Large intestine (tissue), 3 donors: ENCODE data around the gene PRDM15. TPM values are rescaled to one million over a fixed set of nuclear protein-coding genes. Genes with fewer than 3 reads are reported as not detected.

Experiments used
- DNase-seq, 2 donors: peaks; one replicate each; pipeline versions ENCODE4 v3.0.0 to v3.0.0-alpha.2; 2013
- H3K27ac ChIP-seq: one replicate; pipeline ENCODE4 v1.5.1; 2013; ENCODE audit warnings: low read length
- H3K27me3 ChIP-seq: 2 replicates; pipeline ENCODE4 v1.6.1; 2013; ENCODE audit warnings: low read length; ENCODE audit not compliant: control insufficient read depth, insufficient read depth
- H3K36me3 ChIP-seq: 2 replicates; pipeline ENCODE4 v1.6.1; 2013; ENCODE audit warnings: low read length; ENCODE audit not compliant: control insufficient read depth, insufficient read depth
- H3K4me1 ChIP-seq: one replicate; pipeline ENCODE4 v1.6.1; 2013; ENCODE audit warnings: low read length; ENCODE audit not compliant: control insufficient read depth, insufficient read depth
- H3K4me3 ChIP-seq: one replicate; pipeline ENCODE4 v1.5.1; 2013; ENCODE audit warnings: low read length
- H3K9me3 ChIP-seq: one replicate; pipeline ENCODE4 v1.6.1; 2013; ENCODE audit warnings: mild to moderate bottlenecking, low read depth, low read length, moderate library complexity; ENCODE audit not compliant: control insufficient read depth
- WGBS: methylation state at CpG from one replicate; pipeline ENCODE4 v1.1.5; 2013; ENCODE audit warnings: low lambda C conversion rate; ENCODE audit not compliant: insufficient coverage; 5-methylcytosine and 5-hydroxymethylcytosine counted together
- polyA plus RNA-seq: library from polyadenylated mRNA; unstranded; fragments of 120-200 nt; gene quantifications from one replicate; pipeline ENCODE4 v1.2.1, GENCODE V29; 2013

Gene PRDM15
- polyA plus RNA-seq, 1 donor = 6.0 TPM

DNA sequence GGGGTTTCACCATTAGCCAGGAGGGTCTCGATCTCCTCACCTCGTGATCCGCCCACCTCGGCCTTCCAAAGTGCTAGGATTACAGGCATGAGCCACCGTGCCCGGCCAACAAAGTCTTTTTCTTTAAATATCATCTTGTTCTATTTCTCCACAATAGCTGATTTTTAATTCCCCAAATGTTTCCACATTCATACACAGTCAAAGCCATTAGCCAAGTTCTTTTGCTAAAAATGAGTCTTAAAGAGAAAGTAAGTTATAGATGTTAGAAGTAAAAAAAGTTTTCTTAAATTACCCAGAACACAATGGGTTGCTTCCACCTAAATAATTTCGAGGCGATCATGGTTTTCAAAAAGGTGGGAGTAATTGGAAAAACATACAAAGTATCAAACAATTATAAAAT, 44.0 kb upstream of the PRDM15 start:
- Histone ChIP-seq H3K27me3 (no peaks in the 10 kb centered on the region), H3K36me3 (peaks cover 7% of the 10 kb centered on the region), H3K4me3 (no peak overlapping the region), H3K4me1 (peaks cover 12% of the 10 kb centered on the region), H3K27ac (no peak overlapping the region), H3K9me3 (no peaks in the 10 kb centered on the region)
- WGBS = 93% methylated on average over 2 of the region's 8 CpGs
- no peak for DNase-seq

DNA sequence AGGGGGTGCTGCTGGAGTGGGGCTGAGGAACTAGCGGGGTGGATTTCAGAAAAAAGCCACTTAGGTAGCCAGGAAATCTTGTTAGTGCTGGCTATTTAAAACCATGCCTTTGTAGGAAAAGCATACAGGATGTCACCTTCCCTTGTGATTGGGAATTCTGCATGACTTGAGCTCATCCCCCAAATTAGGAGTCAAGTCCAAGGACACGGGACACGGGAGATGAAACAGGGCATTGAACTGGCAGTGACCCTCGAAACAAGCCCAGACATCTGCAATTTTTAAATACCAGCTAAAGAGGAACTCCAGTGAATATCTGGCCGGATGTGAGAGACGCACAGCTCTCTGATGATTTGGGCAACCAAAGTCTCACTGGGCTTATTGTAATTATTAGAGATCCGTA, 41.9 kb upstream of the PRDM15 start:
- H3K4me1 ChIP-seq = peaks cover 5% of the 10 kb centered on the region
- 100% methylated on average over 2 of the region's 7 CpGs for WGBS
- no peak for DNase-seq
- H3K9me3 ChIP-seq = no peaks in the 10 kb centered on the region
- no peaks in the 10 kb centered on the region for H3K27me3 ChIP-seq
- peaks cover 19% of the 10 kb centered on the region for H3K36me3 ChIP-seq
- H3K4me3 ChIP-seq = no peak overlapping the region
- H3K27ac ChIP-seq = no peak overlapping the region

DNA sequence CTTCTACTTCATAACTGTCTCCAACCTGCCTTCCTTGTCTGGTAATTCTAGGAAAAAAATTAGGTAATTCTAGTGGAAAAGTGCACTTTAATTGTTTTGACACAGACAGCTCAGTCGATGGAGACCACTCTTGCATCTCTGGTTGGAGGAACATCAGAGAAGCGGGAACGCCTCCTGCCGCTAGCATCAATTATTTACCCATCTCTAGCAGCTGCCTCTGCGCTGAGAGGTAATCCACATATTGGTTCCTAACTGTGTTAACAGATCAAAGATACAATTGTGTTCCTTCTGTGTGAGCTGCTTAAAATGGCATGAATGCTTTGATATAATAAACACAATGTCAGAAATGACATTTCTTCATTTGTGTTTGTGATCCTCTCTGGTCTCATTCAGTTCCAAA, 41.3 kb upstream of the PRDM15 start:
- H3K4me3 ChIP-seq = no peak overlapping the region
- peaks cover 23% of the 10 kb centered on the region for H3K36me3 ChIP-seq
- H3K9me3 ChIP-seq = no peaks in the 10 kb centered on the region
- no peak for DNase-seq
- no CpG with 5 or more reads among the region's 5 CpGs for WGBS
- H3K27ac ChIP-seq = no peak overlapping the region
- H3K27me3 ChIP-seq = no peaks in the 10 kb centered on the region
- H3K4me1 ChIP-seq = no peaks in the 10 kb centered on the region

DNA sequence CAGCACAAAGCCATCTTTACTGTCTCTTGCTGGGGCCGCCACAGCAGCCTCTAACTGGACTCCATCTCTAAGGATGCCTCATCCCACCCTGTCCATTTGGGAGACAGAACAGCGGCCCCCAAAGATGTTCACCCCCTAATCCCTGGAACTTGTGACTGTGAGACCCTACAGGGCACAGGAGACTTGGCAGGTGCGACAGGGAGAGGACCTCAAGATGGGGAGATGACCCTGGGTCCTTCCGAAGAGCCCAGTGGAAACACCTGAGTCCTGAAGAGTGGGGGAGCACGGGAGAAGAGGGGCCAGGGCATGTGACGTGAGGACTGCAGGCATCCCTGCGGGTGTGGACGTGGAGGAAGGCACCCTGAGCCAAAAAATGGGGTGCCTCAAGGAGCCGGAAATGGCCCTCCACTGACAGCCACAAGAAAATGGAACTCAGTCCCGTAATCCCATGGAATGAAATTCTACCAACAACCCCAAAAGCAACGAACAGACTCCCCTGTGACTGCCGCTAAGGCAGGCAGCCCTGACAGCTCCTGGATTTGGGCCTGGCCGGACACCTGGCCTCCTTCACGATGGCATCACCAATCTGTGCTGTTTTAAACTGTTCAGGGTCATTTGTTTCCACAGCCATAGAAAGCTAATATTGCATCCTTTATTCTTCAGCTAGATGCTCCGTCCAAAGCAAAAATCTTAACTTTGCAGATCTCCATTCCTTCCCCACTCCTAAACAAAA, 40.7 kb upstream of the PRDM15 start:
- Histone ChIP-seq H3K36me3 (peaks cover 23% of the 10 kb centered on the region), H3K27me3 (no peaks in the 10 kb centered on the region), H3K27ac (no peak overlapping the region), H3K4me3 (no peak overlapping the region), H3K4me1 (no peaks in the 10 kb centered on the region), H3K9me3 (no peaks in the 10 kb centered on the region)
- no CpG with 5 or more reads among the region's 15 CpGs for WGBS
- DNase-seq = no peak

- peaks cover 29% of the 10 kb centered on the region for H3K36me3 ChIP-seq
- no CpG with 5 or more reads among the region's 15 CpGs for WGBS
Observed at GRCh38 chr21:41918561-41919358, 39.6 kb upstream of the PRDM15 start.

DNA sequence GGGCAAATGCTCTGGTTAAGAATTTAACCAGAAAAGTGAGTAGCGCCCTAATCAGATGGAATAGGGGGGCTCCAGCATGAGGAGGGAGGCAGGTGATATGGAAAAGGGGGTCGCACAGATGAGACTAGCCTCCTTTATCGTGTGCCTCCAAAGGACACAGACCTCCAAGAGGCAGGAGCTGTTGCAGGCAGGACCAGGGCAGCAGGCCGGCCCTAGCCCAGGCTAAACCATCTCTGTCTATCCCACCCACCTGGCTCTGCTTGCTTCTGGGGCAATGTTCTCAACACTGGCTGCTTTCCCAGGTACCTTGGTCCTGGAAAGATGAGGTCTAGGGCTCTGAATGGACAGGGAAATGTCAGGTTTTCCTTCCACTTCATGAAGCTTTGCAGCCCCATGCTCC, 38.4 kb upstream of the PRDM15 start:
- Histone ChIP-seq H3K27me3 (no peaks in the 10 kb centered on the region), H3K36me3 (peaks cover 38% of the 10 kb centered on the region), H3K4me3 (no peak overlapping the region), H3K27ac (no peak overlapping the region), H3K4me1 (no peaks in the 10 kb centered on the region), H3K9me3 (no peaks in the 10 kb centered on the region)
- DNase-seq = no peak
- 100% methylated on average over 1 of the region's 4 CpGs for WGBS

More at GRCh38 chr21:41918561-41919358, 39.6 kb upstream of the PRDM15 start:
- Histone ChIP-seq H3K9me3 (no peaks in the 10 kb centered on the region), H3K27me3 (no peaks in the 10 kb centered on the region), H3K27ac (no peak overlapping the region), H3K4me1 (no peaks in the 10 kb centered on the region), H3K4me3 (no peak overlapping the region)
- DNase-seq = no peak

GRCh38 chr21:41916888-41917433, 37.8 kb upstream of the PRDM15 start:
- Histone ChIP-seq H3K4me1 (no peaks in the 10 kb centered on the region), H3K27me3 (no peaks in the 10 kb centered on the region), H3K4me3 (no peak overlapping the region), H3K27ac (no peak overlapping the region), H3K9me3 (no peaks in the 10 kb centered on the region), H3K36me3 (peaks cover 41% of the 10 kb centered on the region)
- DNase-seq = no peak
- no CpG with 5 or more reads among the region's 3 CpGs for WGBS

DNA sequence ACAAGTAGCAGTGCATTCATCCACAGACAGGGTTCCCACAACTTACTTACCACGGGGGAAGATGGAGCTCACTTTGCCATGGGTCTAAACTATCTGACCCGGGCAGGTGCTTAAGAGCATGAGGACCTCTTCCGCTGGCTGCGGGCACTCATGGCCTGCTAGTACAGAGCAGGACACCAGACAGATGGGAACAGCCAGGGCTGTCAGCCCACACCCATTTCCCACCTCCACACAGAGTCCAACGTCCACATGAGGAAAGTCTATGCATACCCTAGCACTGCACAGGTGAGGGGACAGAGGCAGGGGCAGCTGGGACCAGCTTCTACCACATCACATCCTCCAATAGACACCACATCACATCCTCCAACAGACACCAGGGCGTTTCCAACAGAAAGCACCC, 35.8 kb upstream of the PRDM15 start:
- H3K4me3 ChIP-seq = no peak overlapping the region
- no CpG with 5 or more reads among the region's 6 CpGs for WGBS
- H3K9me3 ChIP-seq = no peaks in the 10 kb centered on the region
- peaks cover 53% of the 10 kb centered on the region for H3K36me3 ChIP-seq
- no peak overlapping the region for H3K27ac ChIP-seq
- no peaks in the 10 kb centered on the region for H3K27me3 ChIP-seq
- DNase-seq = no peak
- H3K4me1 ChIP-seq = no peaks in the 10 kb centered on the region

DNA sequence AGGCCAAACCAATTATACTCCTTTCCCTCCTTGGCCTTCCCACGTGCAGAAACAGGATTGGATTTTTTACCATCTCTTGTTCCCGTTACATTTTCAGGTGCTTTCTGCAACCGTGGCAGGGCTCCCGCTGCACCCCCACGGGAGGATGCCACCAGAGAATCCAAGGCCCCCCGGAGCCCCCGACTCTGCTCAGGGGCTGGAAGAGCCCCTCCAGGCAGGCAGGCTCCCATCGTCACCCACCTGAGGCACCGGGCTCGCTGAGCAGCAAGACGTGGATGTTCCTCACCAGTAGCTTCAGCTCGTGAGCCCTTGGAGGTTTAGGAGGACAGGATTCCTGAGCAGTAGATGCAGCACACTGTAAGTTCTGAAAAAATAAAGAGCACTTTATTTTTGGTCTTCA, 35.2 kb upstream of the PRDM15 start:
- no peaks in the 10 kb centered on the region for H3K9me3 ChIP-seq
- H3K4me1 ChIP-seq = no peaks in the 10 kb centered on the region
- no peak overlapping the region for H3K27ac ChIP-seq
- H3K27me3 ChIP-seq = no peaks in the 10 kb centered on the region
- no peak overlapping the region for H3K4me3 ChIP-seq
- DNase-seq = no peak
- 100% methylated on average over 1 of the region's 12 CpGs for WGBS
- peaks cover 53% of the 10 kb centered on the region for H3K36me3 ChIP-seq

DNA sequence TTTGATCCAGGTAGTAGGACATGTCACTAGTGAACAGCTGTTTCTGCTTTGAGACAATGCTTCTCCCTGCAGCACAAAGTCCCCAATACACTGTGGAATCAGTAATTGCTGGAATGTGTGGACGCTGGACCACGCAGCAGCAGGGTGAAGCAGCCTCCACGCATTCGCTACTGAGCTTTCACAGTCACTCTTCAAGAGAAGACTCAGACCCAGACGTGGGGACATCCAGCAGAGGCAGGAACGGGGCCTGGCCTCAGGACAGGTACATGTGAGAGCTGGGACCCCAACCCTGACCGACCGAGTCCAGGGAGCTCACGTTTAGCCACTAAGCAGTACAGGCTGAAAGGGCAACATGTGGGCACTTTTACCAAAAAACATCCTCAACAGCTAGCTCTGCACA, 34.1 kb upstream of the PRDM15 start:
- no peaks in the 10 kb centered on the region for H3K27me3 ChIP-seq
- no peak for DNase-seq
- H3K9me3 ChIP-seq = no peaks in the 10 kb centered on the region
- no peaks in the 10 kb centered on the region for H3K4me1 ChIP-seq
- peaks cover 54% of the 10 kb centered on the region for H3K36me3 ChIP-seq
- no CpG with 5 or more reads among the region's 9 CpGs for WGBS
- no peak overlapping the region for H3K4me3 ChIP-seq
- H3K27ac ChIP-seq = no peak overlapping the region
